Raji (cell line): ENCODE results near the gene HBS1L.
A peak's percentile ranks its signal among the peaks of the same experiment; 100 is the strongest.

Experiments
- POLR2A ChIP-seq: IDR thresholded peaks from 2 replicates; pipeline ENCODE4 v1.6.1; 2011; ENCODE audit warnings: low read depth, low read length, control low read depth; ENCODE audit not compliant: insufficient read depth

HBS1L gene

DNA sequence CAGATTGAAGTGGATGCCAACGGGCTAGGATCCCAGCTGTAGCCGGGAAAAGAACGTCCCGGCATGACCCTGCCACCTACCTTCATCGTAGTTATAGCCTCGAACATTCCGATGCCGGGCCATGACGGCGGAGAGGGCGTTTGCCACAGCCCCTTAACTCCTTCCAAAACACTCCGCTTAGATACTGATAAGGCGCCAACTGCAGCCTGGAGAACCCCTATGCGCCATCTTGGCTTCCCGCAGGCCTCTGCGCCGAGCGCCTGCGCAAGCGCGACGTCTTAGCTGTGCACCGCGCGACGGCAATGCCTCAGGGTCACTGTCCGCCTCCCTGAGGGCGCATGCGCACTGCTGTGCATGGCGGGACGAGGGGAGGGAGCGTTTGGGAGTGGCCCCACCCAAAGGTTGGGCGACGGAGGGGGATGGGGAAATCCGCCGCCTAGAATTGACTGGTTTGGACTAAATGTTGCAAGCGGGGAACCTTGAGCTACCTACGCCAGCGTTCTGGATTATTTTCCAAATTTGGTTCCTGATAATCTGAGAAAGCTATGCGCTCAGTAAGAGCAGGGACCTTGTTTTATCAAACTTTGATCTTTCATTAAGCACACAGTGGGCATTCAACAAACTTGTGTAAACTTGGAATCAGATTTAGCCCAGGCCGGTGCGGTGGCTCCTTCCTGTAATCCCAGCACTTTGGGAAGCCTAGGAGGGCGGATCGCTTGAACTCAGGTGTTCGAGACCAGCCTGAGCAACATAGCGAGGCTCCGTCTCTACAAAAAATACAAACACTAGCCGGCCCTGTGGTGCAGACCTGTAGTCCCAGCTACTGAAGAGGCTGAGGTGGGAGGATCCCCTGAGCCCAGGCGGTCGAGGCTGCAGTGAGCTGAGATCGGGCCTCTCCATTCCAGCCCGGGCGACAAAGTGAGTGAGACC is at the start of gene HBS1L:
HBS1L (minus strand) TSS at position 254 of the 930 bp plus-strand sequence; CDS start at position 123, 131 bp downstream.
- peak; percentile 97 for TF ChIP-seq POLR2A

DNA sequence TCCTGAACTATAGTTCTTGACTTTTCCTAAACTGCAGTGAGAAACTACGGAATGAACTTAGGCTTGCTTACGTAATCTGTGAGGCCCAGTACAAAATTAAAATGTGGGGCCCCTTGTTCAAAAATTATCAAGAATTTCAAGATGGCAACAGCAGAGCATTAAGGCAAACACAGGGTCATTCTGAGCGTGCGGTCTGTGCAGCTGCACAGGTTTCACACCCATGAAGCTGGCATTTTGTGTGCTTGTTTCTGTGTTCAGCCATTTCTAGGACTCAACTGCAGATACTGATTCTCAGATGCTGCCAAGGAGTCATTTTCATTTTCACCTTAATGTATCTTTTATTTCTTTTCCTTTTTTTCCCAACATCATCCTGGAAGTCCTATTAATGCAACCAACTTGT is 49.6 kb upstream of the HBS1L start:
- no peak for TF ChIP-seq POLR2A

- no peak for TF ChIP-seq POLR2A
Measured at GRCh38 chr6:135102191-135102590, 47.6 kb upstream of the HBS1L start.

DNA sequence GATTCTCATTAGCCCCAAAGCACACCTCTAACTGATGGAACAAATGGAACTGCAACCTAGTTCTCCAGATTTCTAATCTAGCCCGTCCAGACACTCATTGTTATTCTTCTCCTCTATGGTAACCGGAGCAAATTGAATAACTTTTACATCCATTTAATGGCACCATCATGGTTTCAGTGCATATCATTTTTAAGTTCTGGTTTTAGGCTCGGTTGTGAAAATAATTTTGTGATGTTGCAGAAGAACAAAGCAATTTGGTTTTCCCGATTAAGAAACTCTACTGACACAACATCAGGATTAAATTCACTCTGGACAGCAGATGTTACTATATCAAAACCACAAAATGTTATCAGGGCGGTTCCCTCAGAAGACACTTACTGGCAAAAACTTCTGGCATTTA is 42.5 kb upstream of the HBS1L start:
- TF ChIP-seq POLR2A = no peak

DNA sequence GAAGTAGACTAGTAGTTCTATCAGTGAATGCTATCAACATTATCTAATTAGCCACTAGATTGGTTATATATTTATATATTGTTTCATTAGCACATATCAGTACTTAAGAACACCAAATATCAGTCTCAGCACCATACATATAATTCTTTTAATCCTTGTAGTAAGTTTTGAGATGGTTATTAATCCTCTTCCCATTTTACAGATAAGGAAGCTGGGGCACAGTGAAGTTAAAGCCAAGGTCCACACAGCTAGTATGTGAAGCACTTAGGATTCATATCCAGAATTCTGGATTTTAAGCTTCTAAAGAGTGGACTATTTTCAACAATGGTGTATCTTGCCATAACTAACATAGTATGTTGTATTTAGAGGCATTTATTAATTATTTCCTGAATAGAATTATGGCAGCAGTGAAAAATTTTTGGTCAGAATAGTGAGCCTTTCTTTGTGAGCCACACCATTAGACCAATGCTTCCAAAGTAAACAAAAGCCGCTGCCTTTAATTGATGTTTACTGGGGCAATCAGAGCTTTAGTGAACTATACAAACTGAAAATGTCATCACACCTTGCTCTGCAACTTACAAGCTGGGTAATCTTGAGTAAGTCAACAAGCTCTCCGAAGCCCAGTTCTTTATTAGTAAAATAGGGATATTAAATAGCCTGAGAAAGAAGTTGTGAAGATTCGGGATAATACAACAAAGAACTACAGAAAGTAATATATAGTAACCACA is 41.9 kb upstream of the HBS1L start:
- no peak for TF ChIP-seq POLR2A

DNA sequence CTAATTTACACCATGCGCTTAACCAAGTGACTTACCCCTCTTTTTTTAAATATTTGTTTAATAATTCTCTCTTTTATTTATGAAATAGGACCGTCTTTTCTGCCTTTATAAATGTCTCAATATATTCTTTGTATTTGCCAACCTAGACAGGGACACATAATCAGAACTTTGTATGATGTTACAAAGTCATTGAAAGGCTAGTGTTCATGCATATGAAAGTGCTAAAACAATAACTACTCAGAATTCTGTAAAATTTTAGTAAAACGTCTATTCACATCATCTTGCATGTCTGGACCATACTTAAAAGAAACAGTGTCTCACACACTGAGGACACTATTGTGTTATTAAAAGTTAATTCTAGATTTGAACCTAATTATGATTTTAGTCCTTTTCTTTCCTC is 41.1 kb upstream of the HBS1L start:
- TF ChIP-seq POLR2A = no peak

DNA sequence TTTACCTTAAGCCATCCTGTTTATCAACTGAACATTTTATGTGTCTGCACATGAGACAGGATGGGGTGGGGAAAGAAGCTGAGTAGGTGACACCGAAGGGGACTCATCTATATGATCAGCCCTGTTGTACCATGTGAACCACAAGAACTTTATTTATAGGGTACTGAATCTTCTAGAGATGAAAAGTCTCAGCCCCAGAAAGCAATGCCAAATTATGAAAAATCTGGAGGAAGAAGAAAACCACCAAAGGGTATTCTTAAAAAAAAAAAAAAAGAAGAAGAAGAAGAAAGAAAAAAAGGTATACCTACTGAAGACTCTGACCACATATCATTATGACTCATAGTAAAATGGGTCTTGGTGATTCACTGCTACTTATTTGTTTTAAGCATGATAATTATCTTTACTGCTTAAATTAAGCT is 39.8 kb upstream of the HBS1L start:
- TF ChIP-seq POLR2A = no peak

GRCh38 chr6:135093578-135093977 is 39.0 kb upstream of the HBS1L start:
- TF ChIP-seq POLR2A = no peak

DNA sequence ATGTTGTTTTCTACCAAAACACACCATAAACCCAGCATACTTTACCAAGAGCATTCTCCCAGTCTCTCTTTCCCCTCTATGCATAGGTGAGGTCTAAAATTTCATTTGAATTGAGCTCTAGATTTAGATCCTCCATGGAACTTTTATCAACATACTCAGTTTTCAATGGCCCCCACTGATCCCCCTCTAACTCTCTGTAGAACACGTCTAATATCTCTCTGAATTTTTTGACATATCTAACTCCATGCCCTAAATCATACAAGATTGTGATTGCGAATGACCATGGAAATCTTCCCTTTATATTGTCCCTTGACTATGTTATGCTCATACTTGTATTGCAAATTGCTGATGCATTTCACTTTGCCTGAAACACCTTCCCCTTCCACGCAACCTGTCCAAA is 38.1 kb upstream of the HBS1L start:
- TF ChIP-seq POLR2A = no peak

DNA sequence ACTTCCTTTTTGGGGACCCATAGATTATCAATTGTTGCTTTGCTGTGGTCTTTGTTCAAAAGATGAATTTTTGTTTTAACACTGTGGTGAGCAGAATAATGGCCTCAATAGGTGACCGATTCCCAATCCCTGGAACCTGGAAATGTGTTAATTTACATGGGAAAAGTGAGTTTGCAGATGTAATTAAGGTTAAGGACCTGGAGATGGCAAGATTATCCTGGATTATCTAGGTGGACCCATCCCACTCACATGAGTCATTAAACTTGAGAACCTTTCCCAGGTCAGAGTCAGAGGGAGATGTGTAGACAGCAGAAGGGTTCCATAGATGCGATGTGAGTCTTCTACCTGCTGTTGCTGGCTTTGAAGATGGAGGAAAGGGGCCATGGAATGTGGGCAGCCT is 36.2 kb upstream of the HBS1L start:
- no peak for TF ChIP-seq POLR2A

DNA sequence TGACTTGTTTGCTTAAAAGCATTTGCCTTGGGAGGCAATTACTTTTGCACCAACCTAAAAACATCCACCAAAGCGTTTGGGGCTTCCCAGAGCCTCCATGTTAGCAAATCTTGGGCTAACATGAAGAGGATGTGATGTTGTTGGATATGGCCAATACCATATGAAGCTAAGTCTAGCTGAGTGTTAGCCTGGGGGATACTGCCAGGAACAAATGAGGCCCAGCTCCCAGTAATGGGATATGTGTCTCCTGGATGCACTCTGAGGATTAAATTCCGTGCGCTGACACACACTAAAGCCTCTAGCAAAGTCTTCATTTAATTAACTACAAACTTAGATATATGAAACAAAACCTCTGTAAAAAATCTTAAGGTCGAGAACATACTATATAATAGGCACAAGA is 35.3 kb upstream of the HBS1L start:
- TF ChIP-seq POLR2A = no peak

GRCh38 chr6:135088818-135089809 is 34.5 kb upstream of the HBS1L start:
- TF ChIP-seq POLR2A = no peak

DNA sequence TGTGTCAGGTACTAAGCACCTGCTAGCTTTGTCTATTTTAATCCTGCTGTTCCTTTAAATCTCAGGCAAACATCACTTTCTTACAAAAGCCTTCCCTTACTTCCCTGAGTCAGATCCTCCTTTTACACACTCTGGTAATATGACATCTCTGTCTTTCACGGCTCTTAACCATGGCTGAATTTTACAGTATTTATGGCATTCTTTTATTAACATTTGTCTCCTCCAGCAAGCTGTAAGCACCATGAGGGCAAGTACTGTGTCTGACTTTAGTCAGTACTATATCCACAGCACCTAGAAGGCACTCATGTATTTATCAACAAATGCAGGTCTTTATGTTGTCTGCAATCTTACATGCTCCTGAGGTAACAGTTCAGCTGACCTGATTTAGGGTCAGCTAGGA is 33.7 kb upstream of the HBS1L start:
- TF ChIP-seq POLR2A = no peak

DNA sequence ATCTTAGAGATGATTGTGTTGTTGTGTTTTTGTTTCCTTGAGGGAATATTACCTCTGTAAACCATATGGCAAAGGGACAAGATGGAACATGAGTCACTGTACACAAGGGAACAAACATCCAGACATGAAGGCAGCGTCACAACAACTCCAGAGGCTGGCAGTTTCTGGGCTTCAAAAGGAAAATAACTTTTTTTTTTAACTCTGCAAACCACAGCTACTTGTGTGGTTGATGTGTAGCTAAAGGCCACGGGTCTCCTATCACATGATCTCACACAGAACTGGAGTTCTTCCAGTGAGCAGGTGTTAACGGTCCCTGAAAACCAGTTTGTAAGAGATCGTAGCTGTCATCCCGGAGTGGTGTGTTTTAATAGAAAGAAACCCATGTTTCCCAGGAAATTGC is 33.2 kb upstream of the HBS1L start:
- TF ChIP-seq POLR2A = no peak

DNA sequence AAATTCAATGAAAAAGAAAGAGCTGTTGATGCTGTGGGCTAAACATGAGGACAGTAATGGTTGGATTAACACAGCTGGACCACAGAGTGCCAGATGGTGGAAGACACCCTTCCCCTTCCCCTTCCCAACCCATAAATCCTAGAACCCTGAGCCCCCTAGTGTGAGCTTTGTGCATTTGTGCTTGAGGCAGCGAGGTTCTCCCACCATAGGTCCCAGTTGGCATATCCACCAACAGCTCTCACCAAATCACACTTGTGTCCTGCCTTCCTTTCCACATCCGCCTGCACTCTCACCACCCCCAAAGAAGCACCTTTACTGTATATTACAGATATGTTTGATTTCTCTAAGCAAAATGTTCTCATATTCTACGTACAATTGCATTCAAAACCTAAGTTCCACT is 32.8 kb upstream of the HBS1L start:
- no peak for TF ChIP-seq POLR2A
